ENCODE measurements around the gene LHCGR. TPM values are rescaled to one million over a fixed set of nuclear protein-coding genes. Genes with fewer than 3 reads are reported as not detected.

LHCGR gene
- total RNA-seq, 2 experiments from 2014 or later = not detected

DNA sequence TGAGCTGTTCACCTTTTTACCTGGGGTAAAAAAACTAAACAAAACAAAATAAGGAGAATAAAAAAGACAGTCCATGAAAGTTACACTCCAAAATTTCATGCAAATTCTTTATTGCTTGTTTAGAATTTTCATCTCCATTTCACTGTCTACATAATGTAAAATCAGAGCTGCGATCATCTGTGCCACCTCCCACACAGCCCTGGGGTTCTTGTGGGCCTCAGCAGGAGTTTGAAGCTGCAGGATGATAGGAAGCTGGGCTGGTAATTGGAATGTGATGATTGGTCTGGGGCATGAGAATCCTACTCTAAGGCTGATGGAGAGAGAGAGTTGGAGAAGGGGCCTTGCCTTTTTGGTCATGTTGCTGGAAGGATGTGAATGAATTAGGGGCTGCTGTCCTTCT, 4.2 kb upstream of the LHCGR start:
- Histone ChIP-seq H3K4me3 (ENCODE audit: low read depth, low read length, poor library complexity, severe bottlenecking) (no peak overlapping the region), H3K9me2 (ENCODE audit: insufficient read depth, low read length) (no peaks in the 10 kb centered on the region), H3K36me3 (ENCODE audit: insufficient read depth, low read length) (no peaks in the 10 kb centered on the region), H3K4me2 (ENCODE audit: low read length) (no peak overlapping the region), H3K79me2 (ENCODE audit: insufficient read depth, low read depth, low read length) (no peaks in the 10 kb centered on the region), H2AFZ (ENCODE audit: low read length) (no peak overlapping the region), H3K9me3 (ENCODE audit: low read length) (no peaks in the 10 kb centered on the region), H3K4me1 (ENCODE audit: insufficient read depth, low read length, poor library complexity, severe bottlenecking) (no peaks in the 10 kb centered on the region), H3K27ac (ENCODE audit: low read depth, low read length, poor library complexity, severe bottlenecking) (no peak overlapping the region), H4K20me1 (ENCODE audit: insufficient read depth, low read length) (no peaks in the 10 kb centered on the region)
- CTCF ChIA-PET (ENCODE audit: unreplicated experiment) = no interaction called here
- no peak for DNase-seq (ENCODE audit: low spot score)
- intact Hi-C loops (cut with micrococcal nuclease; ENCODE audit: unreplicated experiment) = no loop called here
- no TSS peak for BruUV-seq (replicated peaks)
- POLR2A ChIA-PET = no interaction called here
- no peak for TF ChIP-seq EZH2phosphoT487 (IDR thresholded peaks at IDR 0.05; ENCODE audit: borderline replicate concordance, low read depth, low read length)
- TF ChIP-seq, protein P1, sequence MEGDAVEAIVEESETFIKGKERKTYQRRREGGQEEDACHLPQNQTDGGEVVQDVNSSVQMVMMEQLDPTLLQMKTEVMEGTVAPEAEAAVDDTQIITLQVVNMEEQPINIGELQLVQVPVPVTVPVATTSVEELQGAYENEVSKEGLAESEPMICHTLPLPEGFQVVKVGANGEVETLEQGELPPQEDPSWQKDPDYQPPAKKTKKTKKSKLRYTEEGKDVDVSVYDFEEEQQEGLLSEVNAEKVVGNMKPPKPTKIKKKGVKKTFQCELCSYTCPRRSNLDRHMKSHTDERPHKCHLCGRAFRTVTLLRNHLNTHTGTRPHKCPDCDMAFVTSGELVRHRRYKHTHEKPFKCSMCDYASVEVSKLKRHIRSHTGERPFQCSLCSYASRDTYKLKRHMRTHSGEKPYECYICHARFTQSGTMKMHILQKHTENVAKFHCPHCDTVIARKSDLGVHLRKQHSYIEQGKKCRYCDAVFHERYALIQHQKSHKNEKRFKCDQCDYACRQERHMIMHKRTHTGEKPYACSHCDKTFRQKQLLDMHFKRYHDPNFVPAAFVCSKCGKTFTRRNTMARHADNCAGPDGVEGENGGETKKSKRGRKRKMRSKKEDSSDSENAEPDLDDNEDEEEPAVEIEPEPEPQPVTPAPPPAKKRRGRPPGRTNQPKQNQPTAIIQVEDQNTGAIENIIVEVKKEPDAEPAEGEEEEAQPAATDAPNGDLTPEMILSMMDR (conservative IDR thresholded peaks at IDR 0.05; ENCODE audit: low read length) = no peak

DNA sequence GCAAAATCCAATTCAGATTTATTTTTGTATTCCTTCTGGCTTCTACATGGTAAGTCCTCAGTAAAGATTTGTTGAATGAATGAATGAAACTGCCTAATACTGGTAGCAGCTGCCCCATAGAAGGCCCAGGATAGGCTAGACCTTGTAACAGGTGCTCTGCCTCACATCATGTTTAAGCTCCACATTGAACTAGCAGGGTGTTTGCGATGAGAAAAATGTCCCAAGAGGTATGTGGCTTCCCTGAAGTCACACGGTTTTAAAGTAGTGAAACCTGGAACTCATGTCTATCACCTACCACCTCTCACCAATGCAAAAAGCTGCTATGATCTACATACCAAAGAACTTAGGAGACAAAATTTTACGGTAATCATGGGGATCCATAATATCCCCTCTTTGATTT, 765 bp upstream of the LHCGR start:
- no peak overlapping the region for H2AFZ ChIP-seq (ENCODE audit: low read length)
- H3K4me2 ChIP-seq (ENCODE audit: low read length) = no peak overlapping the region
- intact Hi-C loops (cut with micrococcal nuclease; ENCODE audit: unreplicated experiment) = no loop called here
- no peaks in the 10 kb centered on the region for H3K9me3 ChIP-seq (ENCODE audit: low read length)
- H4K20me1 ChIP-seq (ENCODE audit: insufficient read depth, low read length) = no peaks in the 10 kb centered on the region
- no peaks in the 10 kb centered on the region for H3K79me2 ChIP-seq (ENCODE audit: insufficient read depth, low read depth, low read length)
- POLR2A ChIA-PET = no interaction called here
- H3K4me3 ChIP-seq (ENCODE audit: low read depth, low read length, poor library complexity, severe bottlenecking) = no peak overlapping the region
- H3K4me1 ChIP-seq (ENCODE audit: insufficient read depth, low read length, poor library complexity, severe bottlenecking) = peaks cover 6% of the 10 kb centered on the region
- H3K36me3 ChIP-seq (ENCODE audit: insufficient read depth, low read length) = no peaks in the 10 kb centered on the region
- H3K27ac ChIP-seq (ENCODE audit: low read depth, low read length, poor library complexity, severe bottlenecking) = no peak overlapping the region
- DNase-seq (ENCODE audit: low spot score) = no peak
- no TSS peak for BruUV-seq (replicated peaks)
- no peak for TF ChIP-seq EZH2phosphoT487 (IDR thresholded peaks at IDR 0.05; ENCODE audit: borderline replicate concordance, low read depth, low read length)
- TF ChIP-seq, protein P1 (conservative IDR thresholded peaks at IDR 0.05; ENCODE audit: low read length) = no peak
- CTCF ChIA-PET (ENCODE audit: unreplicated experiment) = no interaction called here
- no peaks in the 10 kb centered on the region for H3K9me2 ChIP-seq (ENCODE audit: insufficient read depth, low read length)

DNA sequence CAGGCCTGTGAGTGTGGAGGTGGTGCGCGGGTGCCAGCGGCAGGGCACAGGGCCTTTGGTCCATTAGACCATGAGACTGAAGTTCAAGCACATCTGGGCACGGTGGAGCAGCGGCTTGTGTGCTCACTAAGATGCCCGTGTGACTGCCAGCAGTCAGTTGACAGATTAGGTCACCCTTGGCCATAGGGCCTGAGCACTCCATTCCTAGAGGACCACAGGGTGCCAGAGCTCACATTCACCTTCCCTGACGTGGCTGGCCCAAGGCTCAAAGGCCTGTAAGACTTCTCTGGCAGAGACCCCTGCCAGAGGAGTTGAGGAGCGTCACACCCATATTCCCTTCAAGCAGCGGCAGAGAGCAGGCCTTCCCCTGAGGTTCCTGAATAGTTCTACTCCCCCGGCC, 650 bp downstream of the LHCGR start:
- Histone ChIP-seq H3K4me1 (ENCODE audit: insufficient read depth, low read length, poor library complexity, severe bottlenecking) (peaks cover 19% of the 10 kb centered on the region), H3K9me3 (ENCODE audit: low read length) (no peaks in the 10 kb centered on the region), H3K27ac (ENCODE audit: low read depth, low read length, poor library complexity, severe bottlenecking) (no peak overlapping the region), H3K79me2 (ENCODE audit: insufficient read depth, low read depth, low read length) (no peaks in the 10 kb centered on the region), H3K36me3 (ENCODE audit: insufficient read depth, low read length) (no peaks in the 10 kb centered on the region), H3K4me3 (ENCODE audit: low read depth, low read length, poor library complexity, severe bottlenecking) (no peak overlapping the region), H3K9me2 (ENCODE audit: insufficient read depth, low read length) (no peaks in the 10 kb centered on the region), H2AFZ (ENCODE audit: low read length) (no peak overlapping the region), H4K20me1 (ENCODE audit: insufficient read depth, low read length) (no peaks in the 10 kb centered on the region), H3K4me2 (ENCODE audit: low read length) (no peak overlapping the region)
- CTCF ChIA-PET (ENCODE audit: unreplicated experiment) = no interaction called here
- no peak for DNase-seq (ENCODE audit: low spot score)
- POLR2A ChIA-PET = no interaction called here
- TF ChIP-seq EZH2phosphoT487 (IDR thresholded peaks at IDR 0.05; ENCODE audit: borderline replicate concordance, low read depth, low read length) = no peak
- TF ChIP-seq, protein P1 (conservative IDR thresholded peaks at IDR 0.05; ENCODE audit: low read length) = no peak
- BruUV-seq (replicated peaks) = no TSS peak
- intact Hi-C loops (cut with micrococcal nuclease; ENCODE audit: unreplicated experiment) = no loop called here
